Neural progenitor cell (in vitro differentiated cells): ENCODE results near the gene SLC44A1. TPM values are rescaled to one million over a fixed set of nuclear protein-coding genes. Genes with fewer than 3 reads are reported as not detected.

ENCODE experiments used
- DNase-seq: peaks from one replicate; pipeline ENCODE4 v3.0.0-alpha.2; 2016; ENCODE audit warnings: low spot score
- H2AFZ ChIP-seq: fragments of 200-600 bp; sonication (generic); replicated peaks from 2 replicates; pipeline ENCODE4 v1.6.1; 2016; ENCODE audit warnings: antibody characterized with exemption
- H3F3A ChIP-seq: fragments of 200-600 bp; sonication (generic); 2 replicates; pipeline ENCODE4 v1.6.1; 2016; ENCODE audit warnings: antibody characterized with exemption, low read depth
- H3K27ac ChIP-seq: fragments of 200-600 bp; sonication (generic); 2 replicates; pipeline ENCODE4 v1.5.1; 2016; ENCODE audit warnings: mild to moderate bottlenecking
- H3K27me3 ChIP-seq: fragments of 200-600 bp; sonication (generic); 2 replicates; pipeline ENCODE4 v1.6.1; 2016; ENCODE audit warnings: mild to moderate bottlenecking, moderate library complexity
- H3K36me3 ChIP-seq: fragments of 200-600 bp; sonication (generic); 2 replicates; pipeline ENCODE4 v1.5.1; 2016
- H3K4me1 ChIP-seq: fragments of 200-600 bp; sonication (generic); 2 replicates; pipeline ENCODE4 v1.6.1; 2016; ENCODE audit warnings: mixed run types
- H3K4me2 ChIP-seq: fragments of 200-600 bp; sonication (generic); 2 replicates; pipeline ENCODE4 v1.6.1; 2016
- H3K4me3 ChIP-seq: fragments of 200-600 bp; sonication (generic); 2 replicates; pipeline ENCODE4 v1.5.1; 2016
- H3K79me2 ChIP-seq: fragments of 200-600 bp; sonication (generic); 2 replicates; pipeline ENCODE4 v1.6.1; 2016; ENCODE audit warnings: low read depth
- H3K9ac ChIP-seq: fragments of 200-600 bp; sonication (generic); 2 replicates; pipeline ENCODE4 v1.6.1; 2016
- H3K9me3 ChIP-seq: fragments of 200-600 bp; sonication (generic); 2 replicates; pipeline ENCODE4 v1.5.1; 2016; ENCODE audit warnings: low read depth
- H4K20me1 ChIP-seq: fragments of 200-600 bp; sonication (generic); 2 replicates; pipeline ENCODE4 v1.6.1; 2016; ENCODE audit warnings: low read depth
- H3K27ac Mint-ChIP-seq: 3 replicates; pipeline ENCODE4 v1.8.0; 2021; ENCODE audit warnings: mixed read lengths
- H3K27me3 Mint-ChIP-seq: 2 replicates; pipeline ENCODE4 v1.8.0; 2022; ENCODE audit warnings: low read depth, mild to moderate bottlenecking, inconsistent platforms, moderate library complexity, mixed read lengths; ENCODE audit not compliant: insufficient read depth
- H3K36me3 Mint-ChIP-seq: 3 replicates; pipeline ENCODE4 v1.8.0; 2021; ENCODE audit warnings: mixed read lengths
- H3K4me1 Mint-ChIP-seq: 3 replicates; pipeline ENCODE4 v1.8.0; 2021; ENCODE audit warnings: mixed read lengths
- H3K4me3 Mint-ChIP-seq: 3 replicates; pipeline ENCODE4 v1.8.0; 2021; ENCODE audit warnings: mild to moderate bottlenecking, moderate library complexity, mixed read lengths
- H3K9me3 Mint-ChIP-seq: 3 replicates; pipeline ENCODE4 v1.8.0; 2020; ENCODE audit warnings: mixed read lengths
- EZH2 ChIP-seq: fragments of 200-600 bp; sonication (generic); IDR thresholded peaks from 2 replicates; pipeline ENCODE4 v1.6.1; 2017; ENCODE audit warnings: antibody characterized with exemption, mild to moderate bottlenecking, moderate library complexity
- EZH2phosphoT487 ChIP-seq: fragments of 200-600 bp; sonication (generic); IDR thresholded peaks from 2 replicates; pipeline ENCODE4 v1.6.1; 2017; ENCODE audit warnings: antibody characterized with exemption
- total RNA-seq: library from RNA; depleted of rRNA; stranded (reverse); fragments of >200 nt; gene quantifications from 2 replicates; pipeline ENCODE4 v1.2.3, GENCODE V29; 2015; ENCODE audit warnings: low replicate concordance
- TF ChIP-seq, protein P1 (sequence below): fragments of 200-600 bp; sonication (generic); IDR thresholded peaks from 2 replicates; pipeline ENCODE4 v1.5.1; 2017; ENCODE audit warnings: antibody characterized with exemption, mild to moderate bottlenecking

Gene SLC44A1
- total RNA-seq, 1 donor from 2014 or later = 41.4 TPM

DNA sequence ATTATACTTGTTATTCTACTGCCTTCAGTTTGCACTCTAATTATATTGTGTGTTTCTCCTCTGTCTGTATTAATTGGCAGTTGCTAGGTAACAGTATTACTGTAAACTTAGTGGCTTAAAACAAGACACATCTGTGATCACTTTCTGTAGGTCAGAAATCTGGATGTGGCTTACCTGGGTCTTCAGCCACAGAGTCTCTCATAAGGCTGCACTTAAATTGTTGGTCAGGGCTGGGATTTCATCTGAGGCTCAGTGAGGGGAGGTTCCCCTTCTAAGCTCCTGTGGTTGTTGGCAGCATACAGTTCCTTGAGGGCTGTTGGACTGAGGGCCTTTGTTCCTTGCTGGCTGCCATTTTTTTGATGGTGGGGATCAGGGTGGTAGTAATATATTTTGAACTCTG lies 68.8 kb downstream of the SLC44A1 start:
- Mint-ChIP-seq H3K27me3 (no peaks in the 10 kb centered on the region), H3K4me1 (peaks cover 7% of the 10 kb centered on the region)
- H3K27ac ChIP-seq = no peak overlapping the region

DNA sequence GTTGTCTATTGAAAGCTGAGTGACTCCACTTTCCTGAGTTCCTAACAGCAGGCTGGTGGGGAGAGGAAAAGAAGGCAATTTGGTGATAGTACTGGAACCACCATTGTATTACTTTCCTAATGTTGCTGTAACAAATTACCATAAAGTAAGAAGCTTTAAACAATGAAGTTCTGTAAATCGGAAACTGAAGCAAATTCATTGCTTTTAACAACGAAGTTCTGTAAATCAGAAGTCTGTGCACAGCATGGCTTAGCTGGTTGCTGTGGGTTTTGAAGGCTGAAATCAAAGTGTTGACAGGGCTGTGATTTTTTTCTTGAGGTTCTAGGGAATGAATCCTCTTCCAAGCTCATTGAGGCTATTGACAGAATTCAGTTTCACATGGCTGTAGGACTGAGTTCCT lies 72.3 kb downstream of the SLC44A1 start:
- no peak overlapping the region for H2AFZ ChIP-seq
- no peak overlapping the region for H3K4me3 ChIP-seq
- no peaks in the 10 kb centered on the region for H3F3A ChIP-seq
- no peaks in the 10 kb centered on the region for H4K20me1 ChIP-seq
- H3K4me3 Mint-ChIP-seq = no peak overlapping the region
- no peaks in the 10 kb centered on the region for H3K9me3 Mint-ChIP-seq
- no peak overlapping the region for H3K9ac ChIP-seq
- H3K36me3 ChIP-seq = no peaks in the 10 kb centered on the region
- H3K4me1 Mint-ChIP-seq = no peaks in the 10 kb centered on the region
- no peaks in the 10 kb centered on the region for H3K27me3 Mint-ChIP-seq
- H3K79me2 ChIP-seq = no peaks in the 10 kb centered on the region
- DNase-seq = no peak
- no peaks in the 10 kb centered on the region for H3K27me3 ChIP-seq
- no peak overlapping the region for H3K4me2 ChIP-seq
- H3K9me3 ChIP-seq = no peaks in the 10 kb centered on the region
- H3K27ac ChIP-seq = no peak overlapping the region
- H3K36me3 Mint-ChIP-seq = peaks cover 3% of the 10 kb centered on the region
- no peak overlapping the region for H3K27ac Mint-ChIP-seq
- TF ChIP-seq, protein P1, sequence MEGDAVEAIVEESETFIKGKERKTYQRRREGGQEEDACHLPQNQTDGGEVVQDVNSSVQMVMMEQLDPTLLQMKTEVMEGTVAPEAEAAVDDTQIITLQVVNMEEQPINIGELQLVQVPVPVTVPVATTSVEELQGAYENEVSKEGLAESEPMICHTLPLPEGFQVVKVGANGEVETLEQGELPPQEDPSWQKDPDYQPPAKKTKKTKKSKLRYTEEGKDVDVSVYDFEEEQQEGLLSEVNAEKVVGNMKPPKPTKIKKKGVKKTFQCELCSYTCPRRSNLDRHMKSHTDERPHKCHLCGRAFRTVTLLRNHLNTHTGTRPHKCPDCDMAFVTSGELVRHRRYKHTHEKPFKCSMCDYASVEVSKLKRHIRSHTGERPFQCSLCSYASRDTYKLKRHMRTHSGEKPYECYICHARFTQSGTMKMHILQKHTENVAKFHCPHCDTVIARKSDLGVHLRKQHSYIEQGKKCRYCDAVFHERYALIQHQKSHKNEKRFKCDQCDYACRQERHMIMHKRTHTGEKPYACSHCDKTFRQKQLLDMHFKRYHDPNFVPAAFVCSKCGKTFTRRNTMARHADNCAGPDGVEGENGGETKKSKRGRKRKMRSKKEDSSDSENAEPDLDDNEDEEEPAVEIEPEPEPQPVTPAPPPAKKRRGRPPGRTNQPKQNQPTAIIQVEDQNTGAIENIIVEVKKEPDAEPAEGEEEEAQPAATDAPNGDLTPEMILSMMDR = no peak
- no peak for TF ChIP-seq EZH2
- no peak for TF ChIP-seq EZH2phosphoT487
- H3K4me1 ChIP-seq = peaks cover 10% of the 10 kb centered on the region

More for the DNA sequence above, 68.8 kb downstream of the SLC44A1 start:
- Mint-ChIP-seq H3K9me3 (no peaks in the 10 kb centered on the region), H3K27ac (no peak overlapping the region), H3K4me3 (no peak overlapping the region), H3K36me3 (peaks cover 3% of the 10 kb centered on the region)
- Histone ChIP-seq H3K9me3 (no peaks in the 10 kb centered on the region), H3K36me3 (no peaks in the 10 kb centered on the region), H4K20me1 (no peaks in the 10 kb centered on the region), H3K27me3 (no peaks in the 10 kb centered on the region), H3K9ac (no peak overlapping the region), H3K79me2 (no peaks in the 10 kb centered on the region), H3K4me1 (peaks cover 26% of the 10 kb centered on the region), H3K4me3 (no peak overlapping the region), H3F3A (no peaks in the 10 kb centered on the region), H3K4me2 (no peak overlapping the region), H2AFZ (no peak overlapping the region)
- TF ChIP-seq, protein P1 = no peak
- TF ChIP-seq EZH2phosphoT487 (no peak), EZH2 (no peak)
- DNase-seq = no peak

DNA sequence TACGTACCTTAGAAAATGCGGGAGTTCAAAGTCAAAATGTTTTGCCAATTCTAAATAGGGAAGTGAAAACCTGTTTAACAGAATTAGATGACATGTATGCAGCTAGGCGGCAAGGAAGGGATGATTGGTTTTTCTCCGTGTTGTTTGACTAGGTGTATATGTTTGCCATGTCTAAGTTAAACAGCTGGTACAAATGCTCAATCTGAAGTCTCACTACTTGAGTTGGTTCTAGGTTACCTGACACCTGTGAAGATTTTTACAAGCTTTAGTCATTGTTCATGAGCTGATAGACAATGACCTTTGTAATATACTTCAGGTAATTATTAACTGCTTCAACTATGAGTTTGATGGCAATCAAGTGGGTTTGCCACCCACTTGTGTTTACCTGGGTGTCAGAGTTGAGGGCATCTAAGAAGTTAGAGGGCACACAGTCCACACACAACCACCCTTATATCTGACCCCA lies 74.3 kb downstream of the SLC44A1 start:
- TF ChIP-seq, protein P1 = no peak
- TF ChIP-seq EZH2phosphoT487 (no peak), EZH2 (no peak)
- H3K4me1 Mint-ChIP-seq = no peaks in the 10 kb centered on the region
- peaks cover 3% of the 10 kb centered on the region for H3K36me3 Mint-ChIP-seq
- no peak overlapping the region for H3K4me3 ChIP-seq
- no peak for DNase-seq
- no peak overlapping the region for H3K27ac Mint-ChIP-seq
- no peak overlapping the region for H3K4me3 Mint-ChIP-seq
- no peaks in the 10 kb centered on the region for H3K36me3 ChIP-seq
- no peaks in the 10 kb centered on the region for H4K20me1 ChIP-seq
- H3K4me2 ChIP-seq = no peak overlapping the region
- no peaks in the 10 kb centered on the region for H3K27me3 ChIP-seq
- no peaks in the 10 kb centered on the region for H3K9me3 Mint-ChIP-seq
- no peak overlapping the region for H3K9ac ChIP-seq
- no peaks in the 10 kb centered on the region for H3K4me1 ChIP-seq
- no peaks in the 10 kb centered on the region for H3K27me3 Mint-ChIP-seq
- H3F3A ChIP-seq = no peaks in the 10 kb centered on the region
- H3K9me3 ChIP-seq = no peaks in the 10 kb centered on the region
- no peak overlapping the region for H3K27ac ChIP-seq
- no peaks in the 10 kb centered on the region for H3K79me2 ChIP-seq
- H2AFZ ChIP-seq = no peak overlapping the region
